Calu3 (cell line): ENCODE results near the gene RFC1. TPM values are rescaled to one million over a fixed set of nuclear protein-coding genes. Genes with fewer than 3 reads are reported as not detected.
"Not testable (repeated sequence)": the region's sequence is repeated elsewhere in the genome, so short reads cannot be mapped to it uniquely, and the experiment has no call there.

Experiments
- Bru-seq: library from RNA; stranded (reverse); fragments of 400-500 nt; gene quantifications from one replicate; lab custom pipeline; 2021; lab: Mats Ljungman, UMichigan
- BruChase-seq, 2 experiments: library from RNA; stranded (reverse); fragments of 400-500 nt; gene quantifications; one replicate each; lab custom pipeline; 2021; lab: Mats Ljungman, UMichigan
- BruUV-seq: library from RNA; stranded (reverse); fragments of 400-500 nt; replicated peaks from 2 replicates; lab custom pipeline; 2021; lab: Mats Ljungman, UMichigan
- CTCF ChIA-PET: fragments of 300-600 bp; sonication (Branson Sonifier 250); formaldehyde crosslinking; loops from one replicate; lab custom pipeline; 2022; ENCODE audit warnings: antibody characterized with exemption; lab: Charles Lee
- DNase-seq: peaks from one replicate; pipeline ENCODE4 v3.0.0; 2022
- H3K27ac Mint-ChIP-seq: one replicate; pipeline ENCODE4 v1.8.0; 2022; ENCODE audit warnings: mixed read lengths; ENCODE audit not compliant: unreplicated experiment
- H3K27me3 Mint-ChIP-seq: one replicate; pipeline ENCODE4 v1.8.0; 2022; ENCODE audit warnings: mixed read lengths; ENCODE audit not compliant: unreplicated experiment
- H3K36me3 Mint-ChIP-seq: one replicate; pipeline ENCODE4 v1.8.0; 2022; ENCODE audit warnings: mild to moderate bottlenecking, moderate library complexity, mixed read lengths; ENCODE audit not compliant: insufficient read depth, unreplicated experiment
- H3K4me1 Mint-ChIP-seq: one replicate; pipeline ENCODE4 v1.8.0; 2022; ENCODE audit warnings: mild to moderate bottlenecking, low read depth, mixed read lengths; ENCODE audit not compliant: unreplicated experiment
- H3K4me3 Mint-ChIP-seq: one replicate; pipeline ENCODE4 v1.8.0; 2022; ENCODE audit warnings: mild to moderate bottlenecking, low read depth, moderate library complexity, mixed read lengths; ENCODE audit not compliant: unreplicated experiment
- H3K9me3 Mint-ChIP-seq: one replicate; pipeline ENCODE4 v1.8.0; 2022; ENCODE audit warnings: low read depth, mixed read lengths; ENCODE audit not compliant: unreplicated experiment
- intact Hi-C: fragments of 100-400 bp; cut with micrococcal nuclease; formaldehyde crosslinking; loops from one replicate; pipeline ENCODE4 v1.10.0; 2022; ENCODE audit not compliant: unreplicated experiment
- long read RNA-seq: library from polyadenylated mRNA; stranded (forward); transcript quantifications from one replicate; pipeline ENCODE4 v2.0.0, GENCODE V29; 2022
- total RNA-seq: library from RNA; stranded (reverse); gene quantifications from 2 replicates; pipeline ENCODE4 v1.2.3, GENCODE V29; 2022
- TF ChIP-seq, protein P1 (sequence below): fragments of 200-600 bp; IDR thresholded peaks from one replicate; pipeline ENCODE4 v1.8.0; 2022; ENCODE audit warnings: antibody characterized with exemption; ENCODE audit not compliant: unreplicated experiment

The RFC1 gene, protein sequence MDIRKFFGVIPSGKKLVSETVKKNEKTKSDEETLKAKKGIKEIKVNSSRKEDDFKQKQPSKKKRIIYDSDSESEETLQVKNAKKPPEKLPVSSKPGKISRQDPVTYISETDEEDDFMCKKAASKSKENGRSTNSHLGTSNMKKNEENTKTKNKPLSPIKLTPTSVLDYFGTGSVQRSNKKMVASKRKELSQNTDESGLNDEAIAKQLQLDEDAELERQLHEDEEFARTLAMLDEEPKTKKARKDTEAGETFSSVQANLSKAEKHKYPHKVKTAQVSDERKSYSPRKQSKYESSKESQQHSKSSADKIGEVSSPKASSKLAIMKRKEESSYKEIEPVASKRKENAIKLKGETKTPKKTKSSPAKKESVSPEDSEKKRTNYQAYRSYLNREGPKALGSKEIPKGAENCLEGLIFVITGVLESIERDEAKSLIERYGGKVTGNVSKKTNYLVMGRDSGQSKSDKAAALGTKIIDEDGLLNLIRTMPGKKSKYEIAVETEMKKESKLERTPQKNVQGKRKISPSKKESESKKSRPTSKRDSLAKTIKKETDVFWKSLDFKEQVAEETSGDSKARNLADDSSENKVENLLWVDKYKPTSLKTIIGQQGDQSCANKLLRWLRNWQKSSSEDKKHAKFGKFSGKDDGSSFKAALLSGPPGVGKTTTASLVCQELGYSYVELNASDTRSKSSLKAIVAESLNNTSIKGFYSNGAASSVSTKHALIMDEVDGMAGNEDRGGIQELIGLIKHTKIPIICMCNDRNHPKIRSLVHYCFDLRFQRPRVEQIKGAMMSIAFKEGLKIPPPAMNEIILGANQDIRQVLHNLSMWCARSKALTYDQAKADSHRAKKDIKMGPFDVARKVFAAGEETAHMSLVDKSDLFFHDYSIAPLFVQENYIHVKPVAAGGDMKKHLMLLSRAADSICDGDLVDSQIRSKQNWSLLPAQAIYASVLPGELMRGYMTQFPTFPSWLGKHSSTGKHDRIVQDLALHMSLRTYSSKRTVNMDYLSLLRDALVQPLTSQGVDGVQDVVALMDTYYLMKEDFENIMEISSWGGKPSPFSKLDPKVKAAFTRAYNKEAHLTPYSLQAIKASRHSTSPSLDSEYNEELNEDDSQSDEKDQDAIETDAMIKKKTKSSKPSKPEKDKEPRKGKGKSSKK
- 33.3 and 37.0 TPM in 2 replicates for total RNA-seq
- Bru-seq, nascent RNA, result percentile 83 among the genes with signal in this experiment
- BruChase-seq, experiment 1, labeled RNA remaining after a 6-hour chase, result percentile 73 among the genes with signal in this experiment
- BruChase-seq, experiment 2, labeled RNA remaining after a 2-hour chase, result percentile 71 among the genes with signal in this experiment
- long read RNA-seq, full-length matches to known transcripts, result 24 of 25 reads
- long read RNA-seq, partial matches to known transcripts, result 0 of 25 reads
- long read RNA-seq, other reads (novel, unspliced or antisense), result 1 of 25 reads

DNA sequence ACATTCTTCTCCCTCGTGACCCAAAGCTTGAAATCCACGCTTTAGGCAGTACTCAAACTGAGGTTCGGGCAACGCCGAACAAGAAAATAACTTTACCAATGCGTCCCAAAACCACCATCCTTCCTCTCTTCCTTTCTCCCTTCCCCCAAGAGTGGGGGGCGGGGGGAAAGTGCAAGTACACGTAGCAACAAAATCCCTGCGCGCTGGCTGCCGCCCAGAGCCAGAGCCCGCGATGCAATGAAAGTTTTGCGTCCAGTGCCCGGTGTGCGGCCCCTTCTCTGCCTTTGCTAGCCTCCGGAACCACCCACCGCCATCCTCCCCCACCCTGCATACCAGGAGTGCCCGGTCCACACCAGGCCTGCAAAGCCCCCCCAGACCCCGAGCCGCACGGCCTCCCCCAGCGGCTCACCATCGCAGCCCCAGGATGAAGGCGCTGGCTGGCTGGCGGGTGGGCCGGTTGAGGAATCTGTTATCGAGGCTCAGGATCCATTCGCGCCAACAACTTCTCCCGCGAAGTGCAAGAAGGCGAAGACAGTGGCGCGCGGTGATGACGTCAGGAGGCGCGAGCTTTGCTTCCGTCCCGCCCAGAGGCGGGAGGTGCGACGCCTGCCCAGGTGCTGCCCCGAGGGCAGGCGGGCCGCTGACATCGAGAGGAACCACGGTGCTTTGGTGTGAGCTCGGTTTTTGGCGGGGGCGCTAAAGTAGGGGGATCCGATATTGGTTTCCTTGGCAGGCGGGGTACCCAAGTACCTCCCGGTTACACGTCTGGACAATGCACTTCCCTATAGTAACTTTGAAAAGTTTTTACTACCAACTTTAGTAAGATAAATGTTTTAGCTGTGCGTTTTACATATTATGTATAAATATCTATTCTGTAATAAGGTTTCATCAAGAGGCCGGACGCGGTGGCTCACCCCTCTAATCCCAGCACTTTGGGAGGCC is at the start of gene RFC1:
Gene RFC1, minus strand, starts transcription at position 533 of the 942 bp plus-strand sequence. Its CDS starts 121 bp downstream, at position 412.
- Mint-ChIP-seq H3K9me3 (no peaks in the 10 kb centered on the region), H3K27ac (peak within 1 kb of the TSS; percentile 85), H3K27me3 (no peaks in the 10 kb centered on the region), H3K4me1 (peaks cover 11% of the 10 kb centered on the region), H3K36me3 (peaks cover 21% of the 10 kb centered on the region), H3K4me3 (peak within 1 kb of the TSS; percentile 87)
- TSS peak; percentile 73 for BruUV-seq
- DNase-seq, result peak; percentile 89
- CTCF ChIA-PET, result interaction anchor here (1.0 kb wide), 1 partner anchor 11 kb away, joined by 3 read pairs; no protein-coding TSS in a partner anchor
- intact Hi-C loops, result no loop called here
- TF ChIP-seq, protein P1, sequence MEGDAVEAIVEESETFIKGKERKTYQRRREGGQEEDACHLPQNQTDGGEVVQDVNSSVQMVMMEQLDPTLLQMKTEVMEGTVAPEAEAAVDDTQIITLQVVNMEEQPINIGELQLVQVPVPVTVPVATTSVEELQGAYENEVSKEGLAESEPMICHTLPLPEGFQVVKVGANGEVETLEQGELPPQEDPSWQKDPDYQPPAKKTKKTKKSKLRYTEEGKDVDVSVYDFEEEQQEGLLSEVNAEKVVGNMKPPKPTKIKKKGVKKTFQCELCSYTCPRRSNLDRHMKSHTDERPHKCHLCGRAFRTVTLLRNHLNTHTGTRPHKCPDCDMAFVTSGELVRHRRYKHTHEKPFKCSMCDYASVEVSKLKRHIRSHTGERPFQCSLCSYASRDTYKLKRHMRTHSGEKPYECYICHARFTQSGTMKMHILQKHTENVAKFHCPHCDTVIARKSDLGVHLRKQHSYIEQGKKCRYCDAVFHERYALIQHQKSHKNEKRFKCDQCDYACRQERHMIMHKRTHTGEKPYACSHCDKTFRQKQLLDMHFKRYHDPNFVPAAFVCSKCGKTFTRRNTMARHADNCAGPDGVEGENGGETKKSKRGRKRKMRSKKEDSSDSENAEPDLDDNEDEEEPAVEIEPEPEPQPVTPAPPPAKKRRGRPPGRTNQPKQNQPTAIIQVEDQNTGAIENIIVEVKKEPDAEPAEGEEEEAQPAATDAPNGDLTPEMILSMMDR, result no peak

DNA sequence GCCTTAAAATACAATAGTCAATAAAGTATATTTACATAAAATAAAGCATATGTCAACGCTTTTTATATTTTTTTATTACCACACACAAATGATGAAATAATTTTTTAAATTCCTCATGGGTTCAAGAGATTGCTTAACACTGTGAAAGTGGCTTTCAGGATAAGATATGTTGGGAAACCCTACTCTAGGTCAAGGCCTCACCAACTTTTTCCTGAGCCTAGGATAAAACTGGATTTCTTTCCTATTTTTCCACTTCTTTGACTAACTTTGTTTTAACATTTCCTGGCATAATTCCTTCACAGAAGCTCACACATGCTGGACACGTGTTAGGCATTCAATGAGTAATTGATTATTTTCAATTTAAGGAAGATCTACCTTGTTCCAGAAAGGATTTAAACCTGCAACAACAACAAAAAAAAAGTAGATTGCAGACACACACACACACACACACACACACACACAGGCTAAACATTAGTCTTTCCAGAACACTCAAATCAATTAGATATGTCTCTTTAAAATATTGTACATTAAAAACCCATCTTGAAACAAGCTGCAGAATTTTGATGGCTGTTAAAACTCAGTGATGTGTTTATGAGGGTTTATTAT is 49.6 kb upstream of the RFC1 start:
- Mint-ChIP-seq H3K4me1 (no peaks in the 10 kb centered on the region), H3K4me3 (no peak overlapping the region), H3K9me3 (no peaks in the 10 kb centered on the region), H3K36me3 (no peaks in the 10 kb centered on the region), H3K27ac (no peak overlapping the region), H3K27me3 (no peaks in the 10 kb centered on the region)
- no peak for DNase-seq
- intact Hi-C loops, result no loop called here
- CTCF ChIA-PET, result no interaction called here
- TF ChIP-seq, protein P1, result no peak
- BruUV-seq, result no TSS peak

DNA sequence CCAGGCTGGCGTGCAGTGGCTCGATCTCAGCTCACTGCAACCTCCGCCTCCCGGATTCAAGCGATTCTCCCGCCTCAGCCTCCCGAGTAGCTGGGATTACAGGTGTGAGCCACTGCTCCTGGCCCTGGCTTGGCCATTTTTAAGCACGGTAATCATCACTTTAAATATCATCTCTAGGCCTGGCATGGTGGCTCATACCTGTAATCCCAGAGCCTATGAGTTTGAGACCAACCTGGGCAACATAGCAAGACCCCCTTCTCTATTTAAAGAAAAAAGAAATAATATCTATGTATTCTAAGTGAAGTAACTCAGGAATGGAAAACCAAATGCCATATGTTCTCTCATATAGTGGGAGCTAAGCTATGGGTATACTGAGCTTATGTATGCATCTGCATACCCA is 45.4 kb upstream of the RFC1 start:
- DNase-seq, BruUV-seq, H3K27ac Mint-ChIP-seq, intact Hi-C loops, H3K9me3 Mint-ChIP-seq, H3K27me3 Mint-ChIP-seq, H3K36me3 Mint-ChIP-seq, CTCF ChIA-PET, H3K4me3 Mint-ChIP-seq, H3K4me1 Mint-ChIP-seq: not testable (repeated sequence)

DNA sequence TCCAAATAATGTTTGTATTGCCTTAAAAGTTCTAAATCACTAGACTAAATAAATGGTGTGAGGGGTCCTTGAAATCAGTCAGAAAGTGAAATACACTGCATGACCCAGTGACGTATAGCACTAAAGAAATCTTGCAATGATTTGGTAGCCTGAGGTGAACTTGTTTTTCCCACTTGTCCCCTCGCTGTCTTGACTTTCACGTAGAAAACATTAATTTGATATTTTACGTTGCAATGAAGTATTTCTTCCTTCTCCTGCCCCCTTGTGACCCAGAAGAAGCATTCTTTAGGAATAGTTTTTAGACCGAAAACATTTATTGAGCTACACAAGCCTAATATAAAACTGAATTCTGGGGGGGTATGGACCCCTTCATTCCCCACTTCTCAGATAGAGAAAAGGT is 44.3 kb upstream of the RFC1 start:
- Mint-ChIP-seq H3K27ac (no peak overlapping the region), H3K9me3 (no peaks in the 10 kb centered on the region), H3K4me1 (peaks cover 9% of the 10 kb centered on the region), H3K36me3 (no peaks in the 10 kb centered on the region), H3K4me3 (no peak overlapping the region), H3K27me3 (no peaks in the 10 kb centered on the region)
- TF ChIP-seq, protein P1, result no peak
- no TSS peak for BruUV-seq
- DNase-seq, result no peak
- CTCF ChIA-PET, result no interaction called here
- intact Hi-C loops, result no loop called here
